Measurements from ENCODE around the gene SLC22A23.

DNA sequence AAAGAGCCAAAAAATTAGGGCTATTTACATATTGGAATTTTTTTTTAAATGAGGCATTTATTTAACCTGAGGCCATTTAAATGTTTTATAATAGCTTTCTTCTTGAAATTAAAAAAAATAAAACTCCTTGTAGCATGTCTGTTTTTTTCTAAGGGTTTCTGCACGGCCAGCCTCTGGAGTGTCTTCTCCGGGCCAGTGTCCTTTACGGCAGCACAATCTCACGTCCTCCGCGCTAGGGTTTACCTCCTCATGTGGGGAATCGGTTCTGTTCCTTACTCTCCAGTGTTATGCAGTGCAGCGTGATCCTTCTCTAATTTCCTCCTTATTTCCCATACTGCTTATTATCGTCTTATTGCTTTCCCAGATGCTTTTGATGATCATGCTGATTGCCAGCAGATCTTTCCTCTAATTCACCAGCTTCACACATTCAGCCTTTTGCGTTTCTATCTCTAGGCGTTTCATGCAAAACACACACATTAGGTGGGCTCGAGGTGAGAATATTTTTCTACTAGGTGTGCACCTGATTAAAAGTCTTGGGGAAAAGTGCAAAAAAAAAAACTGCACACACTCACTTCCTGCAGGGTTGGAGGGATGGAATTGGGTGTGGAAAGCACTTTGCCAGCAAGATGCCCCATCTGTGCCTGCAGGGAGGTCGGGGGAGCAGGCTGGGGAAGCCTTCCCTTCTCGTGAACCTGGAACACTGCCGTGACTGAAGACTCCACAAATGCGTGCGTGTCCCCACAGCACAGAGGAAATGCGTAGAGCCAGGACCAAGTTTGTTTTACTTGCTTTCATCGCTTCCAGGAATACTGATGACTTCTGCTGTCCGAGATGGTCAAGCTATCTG lies 142.0 kb downstream of the SLC22A23 start:
- no peak for TF ChIP-seq POLR2AphosphoS5 (IDR thresholded peaks at IDR 0.05)
- TF ChIP-seq, protein P1, sequence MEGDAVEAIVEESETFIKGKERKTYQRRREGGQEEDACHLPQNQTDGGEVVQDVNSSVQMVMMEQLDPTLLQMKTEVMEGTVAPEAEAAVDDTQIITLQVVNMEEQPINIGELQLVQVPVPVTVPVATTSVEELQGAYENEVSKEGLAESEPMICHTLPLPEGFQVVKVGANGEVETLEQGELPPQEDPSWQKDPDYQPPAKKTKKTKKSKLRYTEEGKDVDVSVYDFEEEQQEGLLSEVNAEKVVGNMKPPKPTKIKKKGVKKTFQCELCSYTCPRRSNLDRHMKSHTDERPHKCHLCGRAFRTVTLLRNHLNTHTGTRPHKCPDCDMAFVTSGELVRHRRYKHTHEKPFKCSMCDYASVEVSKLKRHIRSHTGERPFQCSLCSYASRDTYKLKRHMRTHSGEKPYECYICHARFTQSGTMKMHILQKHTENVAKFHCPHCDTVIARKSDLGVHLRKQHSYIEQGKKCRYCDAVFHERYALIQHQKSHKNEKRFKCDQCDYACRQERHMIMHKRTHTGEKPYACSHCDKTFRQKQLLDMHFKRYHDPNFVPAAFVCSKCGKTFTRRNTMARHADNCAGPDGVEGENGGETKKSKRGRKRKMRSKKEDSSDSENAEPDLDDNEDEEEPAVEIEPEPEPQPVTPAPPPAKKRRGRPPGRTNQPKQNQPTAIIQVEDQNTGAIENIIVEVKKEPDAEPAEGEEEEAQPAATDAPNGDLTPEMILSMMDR (IDR thresholded peaks at IDR 0.05) = no peak
